ENCODE data around the gene BACE1. TPM values are rescaled to one million over a fixed set of nuclear protein-coding genes. Genes with fewer than 3 reads are reported as not detected.
"Not testable (repeated sequence)": the region's sequence is repeated elsewhere in the genome, so short reads cannot be mapped to it uniquely, and the experiment has no call there.

Gene BACE1
- total RNA-seq: 13.7 TPM

DNA sequence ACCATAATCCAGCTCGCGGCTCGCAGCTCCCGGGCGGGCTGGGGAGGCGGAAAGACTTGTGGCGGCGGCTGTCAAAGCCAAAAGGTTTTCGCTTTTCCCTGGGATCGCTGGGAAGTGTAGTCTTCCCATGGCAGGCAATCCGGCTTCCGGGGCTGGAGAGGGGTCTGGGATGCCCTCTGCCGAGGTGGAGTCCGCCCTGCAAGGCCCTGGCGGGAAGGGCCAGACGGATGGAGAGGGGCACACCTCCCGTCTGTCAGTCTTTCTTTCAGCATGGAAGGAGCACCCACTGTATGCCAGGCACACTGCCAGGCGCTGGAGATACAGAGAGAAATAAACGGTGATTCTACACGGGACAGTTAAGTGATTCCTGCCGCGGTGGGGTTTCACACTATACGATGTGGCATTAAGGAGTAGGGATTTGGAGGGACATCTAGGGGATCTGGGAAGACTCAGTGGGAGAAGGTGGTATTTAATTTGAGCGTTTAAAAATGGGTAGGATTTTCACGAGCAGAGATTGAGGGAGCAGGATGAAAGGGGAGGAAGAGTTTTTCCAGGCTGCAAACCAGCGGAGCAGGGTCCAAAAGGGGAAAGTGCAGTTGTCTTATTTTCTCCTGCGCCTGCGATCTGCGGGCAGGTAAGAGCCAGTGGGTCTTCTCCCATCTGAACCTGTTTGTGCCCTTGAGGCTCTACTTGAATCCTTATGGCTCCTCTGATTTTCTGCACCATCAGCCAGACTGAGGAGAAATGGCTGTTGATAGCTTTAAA lies at the start of gene BACE1:
TSS of gene BACE1 (minus strand) at position 60 of the 765 bp plus-strand sequence. CDS start 461 bp downstream, outside the sequence.
- peak; percentile 65 for DNase-seq

- DNase-seq: no peak
These were observed 45.4 kb upstream of the BACE1 start for GRCh38 chr11:117361432-117361831.

- no peak for DNase-seq
These were observed 40.3 kb upstream of the BACE1 start for GRCh38 chr11:117356126-117356890.

- DNase-seq: no peak
These were observed 38.5 kb upstream of the BACE1 start for GRCh38 chr11:117354550-117354949.

GRCh38 chr11:117345039-117345438 lies 29.0 kb upstream of the BACE1 start:
- DNase-seq: no peak

DNA sequence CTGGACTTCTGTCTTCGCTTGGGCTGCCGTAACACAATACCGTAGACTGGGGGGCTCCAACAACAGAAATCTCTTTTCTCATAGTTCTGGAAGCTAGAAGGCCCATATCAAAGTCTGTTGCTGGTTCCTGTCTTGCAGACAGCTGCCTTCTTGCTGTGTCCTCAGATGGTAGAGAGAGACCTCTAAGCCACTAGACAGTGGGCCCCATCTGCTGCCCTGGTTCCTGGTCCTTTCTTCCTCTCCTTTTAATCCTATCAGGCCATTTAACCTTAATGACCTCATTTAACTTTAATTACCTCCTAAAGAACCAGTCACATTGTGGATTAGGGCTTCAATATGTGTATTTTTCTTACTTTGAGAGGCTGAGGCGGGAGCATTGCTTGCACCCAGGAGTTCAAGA lies 21.0 kb upstream of the BACE1 start:
- no peak for DNase-seq

DNA sequence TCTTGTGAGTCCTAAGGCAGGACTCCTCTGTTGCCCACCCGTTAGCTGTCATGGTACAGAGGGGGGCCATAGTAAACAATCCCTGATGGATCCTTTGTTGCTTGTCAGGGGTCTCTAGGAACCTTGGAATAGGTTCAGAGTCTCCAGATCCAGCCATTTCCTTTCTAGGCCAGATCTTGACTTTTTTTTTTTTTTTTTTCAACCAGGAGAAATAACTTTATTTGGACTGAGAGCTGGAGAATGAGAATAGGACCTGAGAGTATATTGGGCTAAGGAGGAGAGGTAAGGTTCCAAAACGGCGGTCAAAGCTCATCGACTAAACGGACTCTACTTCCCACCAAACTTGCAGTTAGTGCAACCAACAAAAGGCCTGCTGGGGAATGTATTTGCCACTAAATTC lies 19.3 kb upstream of the BACE1 start:
- DNase-seq: no peak

DNA sequence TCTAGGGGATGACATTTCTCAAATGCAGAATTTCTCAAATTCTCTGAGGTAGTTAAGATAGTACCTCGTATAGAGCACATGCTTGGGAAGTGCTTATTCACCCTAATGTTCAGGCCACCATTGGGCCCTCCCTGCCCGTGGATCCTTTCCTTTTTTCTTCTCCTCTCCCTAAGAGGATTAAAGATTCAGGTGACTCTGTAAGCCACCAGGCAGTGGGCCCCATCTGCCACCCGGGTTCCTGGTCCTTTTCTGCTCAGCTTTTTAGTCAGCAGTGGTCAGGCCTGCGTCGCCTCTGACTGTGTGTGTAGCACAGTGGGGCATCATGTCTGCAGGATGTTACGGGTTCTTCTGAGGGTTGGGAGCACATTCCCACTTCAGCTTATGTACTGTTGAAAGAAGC lies 18.8 kb upstream of the BACE1 start:
- DNase-seq: no peak

DNA sequence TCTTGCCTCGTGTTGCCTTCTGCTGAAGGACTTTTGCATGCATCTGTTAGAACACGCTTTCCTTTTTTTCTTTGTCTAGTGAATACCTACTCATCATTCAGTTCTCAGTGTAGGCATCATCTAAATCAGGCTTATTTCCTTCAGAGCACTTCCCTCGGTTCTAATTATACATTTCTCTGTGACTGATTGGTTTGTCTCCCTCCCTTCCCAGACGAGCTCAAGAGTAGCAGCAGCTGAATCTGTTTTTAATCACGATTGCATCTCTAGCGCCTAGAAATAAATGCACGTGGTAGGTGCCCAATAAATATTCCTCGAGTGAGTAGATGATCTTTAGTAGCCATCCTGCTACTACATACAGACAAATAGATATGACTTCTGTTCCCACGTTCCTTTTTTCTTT lies 17.9 kb upstream of the BACE1 start:
- no peak for DNase-seq

- no peak for DNase-seq
These were observed 16.8 kb upstream of the BACE1 start for GRCh38 chr11:117332843-117333242.

DNA sequence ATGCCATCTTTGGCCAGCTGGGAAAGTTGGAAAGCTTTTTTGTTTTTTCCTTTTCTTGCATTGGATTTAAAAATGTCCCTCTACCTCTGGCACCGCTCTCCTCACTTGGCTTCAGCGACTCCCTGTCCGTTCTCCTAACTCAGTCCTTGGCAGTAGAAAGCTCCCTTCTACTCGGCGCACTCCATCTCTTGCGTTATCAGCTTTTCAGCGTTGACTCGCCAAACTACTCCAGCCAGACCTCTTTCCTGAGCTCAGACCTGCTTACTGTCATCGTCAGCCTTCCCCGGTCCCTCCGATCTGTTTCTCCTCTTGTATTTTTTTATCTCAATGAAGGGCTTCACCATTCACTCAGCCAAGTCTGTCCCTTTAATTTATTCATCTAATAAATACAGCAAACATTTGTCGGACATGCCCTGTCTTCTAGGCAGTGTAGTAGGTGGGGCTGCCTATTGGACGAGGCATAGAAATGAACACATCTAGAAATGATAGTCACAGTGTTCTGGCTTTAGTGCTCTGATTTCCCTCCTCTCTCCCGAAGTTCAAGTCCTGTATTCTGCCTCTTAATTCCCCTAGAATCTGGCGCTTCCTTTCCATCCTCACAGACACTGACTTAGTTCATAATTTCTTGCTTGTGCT lies 12.4 kb upstream of the BACE1 start:
- DNase-seq: peak; percentile 55

- DNase-seq: peak; percentile 97
These were observed 11.7 kb upstream of the BACE1 start, which contains the start of gene CEP164 for GRCh38 chr11:117327567-117328374. TSS of gene CEP164 (plus strand) at chr11:117327854. CDS start at chr11:117338587, 10,733 bp downstream.

DNA sequence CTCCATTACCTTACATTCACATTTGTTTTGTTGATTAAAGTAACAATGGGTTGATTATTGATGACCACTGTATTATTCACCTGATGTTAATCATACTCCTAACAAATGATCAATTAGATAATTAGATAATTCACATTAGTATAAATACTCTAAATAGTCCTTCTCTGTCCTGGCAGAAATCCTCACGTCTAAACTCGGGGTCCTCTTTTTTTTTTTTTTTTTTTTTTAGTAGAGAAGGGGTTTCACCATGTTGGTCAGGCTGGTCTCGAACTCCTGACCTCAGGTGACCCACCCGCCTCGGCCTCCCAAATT lies 11.2 kb upstream of the BACE1 start:
- DNase-seq: not testable (repeated sequence)

DNA sequence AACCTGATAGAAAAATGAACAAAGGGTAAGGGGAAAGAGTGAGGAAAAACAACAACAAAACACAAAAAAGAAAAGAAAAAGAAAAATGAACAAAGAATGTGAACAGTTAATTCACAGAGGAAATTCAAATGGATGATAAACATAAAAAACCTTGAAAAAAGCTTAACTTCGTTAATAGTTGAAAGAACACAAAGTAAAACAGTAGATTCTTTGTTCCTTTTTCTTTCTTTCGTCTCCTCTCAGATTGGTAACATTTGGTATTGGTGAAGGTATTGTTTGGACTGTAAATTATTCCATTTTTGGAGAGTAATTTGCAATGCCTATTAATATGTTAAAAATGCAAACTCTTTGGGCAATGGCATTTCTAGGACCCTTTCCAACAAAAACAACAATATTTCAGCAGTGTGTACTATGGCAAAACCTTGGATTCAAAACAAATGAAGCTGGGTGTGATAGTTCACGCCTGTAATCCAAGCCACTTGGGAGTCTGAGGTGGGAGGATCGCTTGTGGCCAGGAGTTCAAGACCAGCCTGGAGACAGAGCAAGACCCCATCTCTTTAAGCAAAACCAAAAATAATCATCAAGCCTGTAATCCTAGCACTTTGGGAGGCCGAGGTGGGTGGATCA lies 3.3 kb upstream of the BACE1 start:
- no peak for DNase-seq

DNA sequence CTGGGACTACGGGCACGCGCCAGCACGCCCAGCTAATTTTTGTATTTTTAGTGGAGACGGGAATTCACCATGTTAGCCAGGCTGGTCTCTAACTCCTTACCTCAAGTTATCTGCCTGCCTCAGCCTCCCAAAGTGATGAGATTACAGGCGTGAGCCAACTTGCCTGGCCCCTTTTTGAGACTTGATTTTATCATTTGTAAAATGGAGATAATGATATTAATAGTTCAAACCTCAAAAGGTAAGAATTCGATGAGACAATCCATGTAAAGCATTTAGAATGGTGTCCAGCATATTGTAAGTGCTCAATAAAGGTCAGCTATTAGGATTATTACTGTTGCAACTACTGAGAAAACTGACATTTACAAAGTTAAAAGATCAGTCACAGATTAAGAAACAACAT lies 2.7 kb upstream of the BACE1 start:
- DNase-seq: no peak

DNA sequence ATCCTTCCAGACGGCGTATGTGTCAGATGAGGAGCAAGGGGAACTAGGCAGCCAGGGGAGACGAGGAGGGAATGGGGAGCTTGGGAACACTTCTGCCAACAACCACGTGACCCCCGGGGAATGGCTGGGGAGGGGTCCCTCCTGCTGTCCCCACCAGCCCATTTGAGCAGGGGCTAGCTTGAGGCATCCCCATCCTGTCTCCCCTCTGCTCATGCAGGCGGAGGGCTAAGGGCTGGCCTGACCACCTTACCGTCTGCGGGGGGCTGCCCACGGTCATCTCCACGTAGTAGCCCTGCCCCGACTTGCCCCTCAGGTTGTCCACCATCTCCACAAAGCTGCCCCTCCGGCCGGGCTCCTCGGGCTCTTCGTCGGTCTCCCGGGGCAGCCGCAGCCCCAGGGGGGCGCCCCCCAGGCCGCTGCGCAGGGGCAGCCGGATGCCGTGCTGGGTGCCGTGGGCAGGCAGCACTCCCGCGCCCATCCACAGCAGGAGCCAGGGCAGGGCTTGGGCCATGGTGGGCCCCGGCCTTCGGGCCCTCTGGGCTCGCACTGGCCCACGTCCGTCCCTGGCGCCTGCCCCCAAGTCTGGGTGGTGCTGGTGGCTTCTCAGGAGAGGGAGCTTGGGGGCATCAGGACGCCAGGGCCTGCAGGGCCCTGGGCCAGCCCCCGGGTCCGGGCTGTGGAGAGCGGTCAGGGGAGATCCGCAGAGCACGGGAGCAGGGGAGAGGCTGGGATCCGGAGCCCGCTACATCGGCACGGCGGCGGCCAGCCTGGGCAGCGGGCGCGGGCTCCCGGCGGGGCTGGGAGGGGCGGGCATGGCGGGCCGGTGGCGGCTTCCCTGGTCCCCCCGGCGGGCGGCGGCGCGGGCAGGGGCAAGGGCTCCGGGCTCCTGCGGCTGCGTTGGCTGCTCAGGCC lies 515 bp downstream of the BACE1 start:
- DNase-seq: no peak

GRCh38 chr11:117314840-117315239 lies 1.2 kb downstream of the BACE1 start:
- no peak for DNase-seq

- no peak for DNase-seq
These were observed 2.0 kb downstream of the BACE1 start for GRCh38 chr11:117313828-117314768.

GRCh38 chr11:117313091-117313490 lies 3.0 kb downstream of the BACE1 start:
- DNase-seq: no peak

GRCh38 chr11:117309310-117309709 lies 6.7 kb downstream of the BACE1 start:
- DNase-seq: no peak
